Liver (tissue), 9 donors: ENCODE results near the gene LMOD1. TPM values are rescaled to one million over a fixed set of nuclear protein-coding genes. Genes with fewer than 3 reads are reported as not detected.

Experiments used
- DNase-seq: peaks from one replicate; pipeline ENCODE4 v3.0.0-alpha.2; 2017; ENCODE audit warnings: low spot score
- H3K27ac ChIP-seq, 2 donors: one replicate each; pipeline ENCODE4 v1.7.0; 2013; ENCODE audit warnings: inconsistent platforms in 2 of 2, low read length in 2 of 2, control low read depth in 1 of 2, low read depth in 1 of 2, mild to moderate bottlenecking in 1 of 2
- H3K27me3 ChIP-seq, 4 donors: one replicate each; pipeline versions ENCODE4 v1.6.1 to v1.7.0; 2013; ENCODE audit warnings: low read length in 3 of 4, inconsistent platforms in 1 of 4, mild to moderate bottlenecking in 1 of 4, moderate library complexity in 1 of 4; ENCODE audit not compliant: control insufficient read depth in 4 of 4, insufficient read depth in 4 of 4
- H3K36me3 ChIP-seq, 4 donors: one replicate each; pipeline versions ENCODE4 v1.6.1 to v1.7.0; 2013; ENCODE audit warnings: low read length in 3 of 4, mild to moderate bottlenecking in 3 of 4, low read depth in 1 of 4, moderate library complexity in 1 of 4; ENCODE audit not compliant: control insufficient read depth in 4 of 4, insufficient read depth in 3 of 4
- H3K4me1 ChIP-seq, 4 donors: one replicate each; pipeline versions ENCODE4 v1.6.1 to v1.7.0; 2013; ENCODE audit warnings: low read length in 3 of 4, mild to moderate bottlenecking in 3 of 4, moderate library complexity in 1 of 4; ENCODE audit not compliant: control insufficient read depth in 4 of 4, insufficient read depth in 4 of 4
- H3K4me3 ChIP-seq, 3 donors: one replicate each; pipeline versions ENCODE4 v1.6.1 to v1.7.0; 2013; ENCODE audit warnings: low read length in 3 of 3, control low read depth in 1 of 3, low read depth in 1 of 3, mild to moderate bottlenecking in 1 of 3
- H3K9ac ChIP-seq, 2 donors: one replicate each; pipeline ENCODE4 v1.7.0; 2013; ENCODE audit warnings: low read length in 2 of 2, mild to moderate bottlenecking in 2 of 2, moderate library complexity in 2 of 2, control low read depth in 1 of 2, low read depth in 1 of 2
- H3K9me3 ChIP-seq, 4 donors: one replicate each; pipeline versions ENCODE4 v1.6.1 to v1.7.0; 2013; ENCODE audit warnings: low read length in 3 of 4; ENCODE audit not compliant: control insufficient read depth in 4 of 4
- EGR1 ChIP-seq, 2 donors: IDR thresholded peaks; 2 replicates each; pipeline ENCODE4 v1.6.1; 2016 to 2018; ENCODE audit warnings: antibody characterized with exemption in 2 of 2, low read depth in 2 of 2
- FOXA1 ChIP-seq: IDR thresholded peaks from 2 replicates; pipeline ENCODE4 v1.6.1; 2016; ENCODE audit warnings: antibody characterized with exemption
- FOXA2 ChIP-seq: IDR thresholded peaks from 2 replicates; pipeline ENCODE4 v1.6.1; 2016; ENCODE audit warnings: antibody characterized with exemption
- GABPA ChIP-seq, 2 donors: IDR thresholded peaks in 1 of 2; conservative IDR thresholded peaks in 1 of 2; 2 replicates each; pipeline ENCODE4 v1.6.1; 2016; ENCODE audit warnings: antibody characterized with exemption in 2 of 2, mild to moderate bottlenecking in 1 of 2, moderate library complexity in 1 of 2
- HNF4A ChIP-seq, 2 donors: conservative IDR thresholded peaks; 2 replicates each; pipeline ENCODE4 v1.6.1; 2016; ENCODE audit warnings: antibody characterized with exemption in 2 of 2, mild to moderate bottlenecking in 2 of 2
- HNF4G ChIP-seq: IDR thresholded peaks from 2 replicates; pipeline ENCODE4 v1.6.1; 2016; ENCODE audit warnings: antibody characterized with exemption
- NR2F2 ChIP-seq: IDR thresholded peaks from 2 replicates; pipeline ENCODE4 v1.6.1; 2016; ENCODE audit warnings: antibody characterized with exemption
- RAD21 ChIP-seq, 2 donors: IDR thresholded peaks; 2 replicates each; pipeline ENCODE4 v1.6.1; 2016; ENCODE audit warnings: antibody characterized with exemption in 2 of 2, mild to moderate bottlenecking in 2 of 2
- RXRA ChIP-seq, 2 donors: IDR thresholded peaks; 2 replicates each; pipeline ENCODE4 v1.6.1; 2017 to 2018; ENCODE audit warnings: antibody characterized with exemption in 2 of 2, mild to moderate bottlenecking in 1 of 2
- SP1 ChIP-seq: IDR thresholded peaks from 2 replicates; pipeline ENCODE4 v1.6.1; 2018; ENCODE audit warnings: antibody characterized with exemption, mild to moderate bottlenecking
- TAF1 ChIP-seq: conservative IDR thresholded peaks from 2 replicates; pipeline ENCODE4 v1.6.1; 2016; ENCODE audit warnings: antibody characterized with exemption, mild to moderate bottlenecking
- WGBS: extraction: QIAGEN DNeasy Blood & Tissue Kit; methylation state at CpG from one replicate; pipeline ENCODE4 v1.1.7; 2013; 5-methylcytosine and 5-hydroxymethylcytosine counted together
- polyA plus RNA-seq, 2 donors: library from polyadenylated mRNA; stranded (reverse) in 1 of 2; unstranded in 1 of 2; fragments of 200-250 nt in 1 of 2; fragments of >200 nt in 1 of 2; fragmentation: Nextera tagmentation in 1 of 2; extraction: Ambion mirVana in 1 of 2; gene quantifications; one replicate each; pipeline versions ENCODE4 v1.2.1 to v1.2.3, GENCODE V29; 2013 to 2015
- total RNA-seq, 2 donors: library from RNA; depleted of rRNA; stranded (reverse); fragments of >200 nt; gene quantifications; one replicate each; pipeline ENCODE4 v1.2.3, GENCODE V29; 2014
- TF ChIP-seq, protein P1 (sequence below): IDR thresholded peaks from 2 replicates; pipeline ENCODE4 v1.6.1; 2016; ENCODE audit warnings: antibody characterized with exemption, mild to moderate bottlenecking
- TF ChIP-seq, protein P2 (sequence below): IDR thresholded peaks from 2 replicates; pipeline ENCODE4 v1.6.1; 2016; ENCODE audit warnings: antibody characterized with exemption
- TF ChIP-seq, protein P3 (sequence below): IDR thresholded peaks from 2 replicates; pipeline ENCODE4 v1.6.1; 2016; ENCODE audit warnings: antibody characterized with exemption
- TF ChIP-seq, protein P4 (sequence below): fragments of 150-350 bp; IDR thresholded peaks from 2 replicates; pipeline ENCODE4 v1.5.1; 2017; ENCODE audit warnings: improper control_type of control experiment, low read depth, low read length; ENCODE audit not compliant: missing input control
- donor health status: healthy.
- donor health status: healthy.
- donor health status: healthy.
- donor health status: healthy.
- donor health status: healthy.

LMOD1 gene
- total RNA-seq = 1 to 10 TPM in 1 of 2 donors, under 1 TPM in 1; 0.14 to 4.4 TPM
- polyA plus RNA-seq = 1 to 10 TPM in 1 of 2 donors, under 1 TPM in 1; 0.47 to 3.9 TPM

DNA sequence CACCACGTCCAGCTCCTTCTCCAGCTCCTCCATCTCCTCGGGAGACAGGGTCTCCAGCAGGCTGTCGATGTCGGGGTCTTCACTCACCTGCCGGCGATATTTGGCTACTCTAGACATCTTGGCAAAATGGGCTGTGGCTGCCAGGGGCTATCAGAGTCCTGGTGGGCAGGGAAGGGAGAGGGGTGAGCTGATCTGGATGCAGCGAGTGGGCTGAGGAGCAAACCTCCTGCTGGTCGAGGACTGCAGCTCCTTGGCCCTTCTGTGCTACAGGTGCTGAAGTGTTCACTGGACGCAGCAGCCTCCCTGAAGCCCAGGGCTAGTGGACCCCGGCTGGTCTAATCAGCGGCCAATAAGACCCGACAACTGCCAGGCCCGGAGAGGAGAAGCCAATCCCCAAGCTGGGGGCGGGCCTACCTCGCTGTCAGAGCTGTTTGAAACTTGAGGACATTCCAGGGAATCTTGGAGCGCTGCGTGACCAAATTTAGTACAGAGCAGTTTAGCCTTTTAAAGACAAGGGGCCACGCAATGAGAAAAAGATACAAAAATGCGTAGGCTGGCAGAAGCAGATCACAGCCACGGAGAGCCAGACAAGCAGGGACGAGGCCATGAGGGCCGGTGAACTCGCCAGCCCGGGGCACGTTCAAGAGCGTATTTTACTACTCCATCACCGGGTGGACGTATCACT is at the start of gene LMOD1:
Gene LMOD1 (minus strand): TSS at position 325 of the 685 bp plus-strand sequence. CDS start 208 bp downstream, at position 117.
- peaks cover 0 to 3% (median 1%) of the 10 kb centered on the region in 4 donors for H3K27me3 ChIP-seq
- H3K27ac ChIP-seq = peak within 1 kb of the TSS; percentile 12 to 27
- H3K9me3 ChIP-seq = no peaks in the 10 kb centered on the region
- peak; percentile 49 for DNase-seq
- H3K4me1 ChIP-seq = no peaks in the 10 kb centered on the region
- peak within 1 kb of the TSS in 1 of 2 donors; percentile 36 for H3K9ac ChIP-seq
- no peaks in the 10 kb centered on the region for H3K36me3 ChIP-seq
- TF ChIP-seq NR2F2 (peak; percentile 35), TAF1 (peak; percentile 69), SP1 (peak; percentile 26), RXRA (IDR thresholded peaks at IDR 0.05) (peak in 1 of 2 donors; percentile 11), HNF4G (no peak), GABPA (IDR thresholded peaks at IDR 0.05 in 1 of 2, conservative IDR thresholded peaks at IDR 0.05 in 1 of 2) (no peak), FOXA2 (no peak)
- TF ChIP-seq, protein P1, sequence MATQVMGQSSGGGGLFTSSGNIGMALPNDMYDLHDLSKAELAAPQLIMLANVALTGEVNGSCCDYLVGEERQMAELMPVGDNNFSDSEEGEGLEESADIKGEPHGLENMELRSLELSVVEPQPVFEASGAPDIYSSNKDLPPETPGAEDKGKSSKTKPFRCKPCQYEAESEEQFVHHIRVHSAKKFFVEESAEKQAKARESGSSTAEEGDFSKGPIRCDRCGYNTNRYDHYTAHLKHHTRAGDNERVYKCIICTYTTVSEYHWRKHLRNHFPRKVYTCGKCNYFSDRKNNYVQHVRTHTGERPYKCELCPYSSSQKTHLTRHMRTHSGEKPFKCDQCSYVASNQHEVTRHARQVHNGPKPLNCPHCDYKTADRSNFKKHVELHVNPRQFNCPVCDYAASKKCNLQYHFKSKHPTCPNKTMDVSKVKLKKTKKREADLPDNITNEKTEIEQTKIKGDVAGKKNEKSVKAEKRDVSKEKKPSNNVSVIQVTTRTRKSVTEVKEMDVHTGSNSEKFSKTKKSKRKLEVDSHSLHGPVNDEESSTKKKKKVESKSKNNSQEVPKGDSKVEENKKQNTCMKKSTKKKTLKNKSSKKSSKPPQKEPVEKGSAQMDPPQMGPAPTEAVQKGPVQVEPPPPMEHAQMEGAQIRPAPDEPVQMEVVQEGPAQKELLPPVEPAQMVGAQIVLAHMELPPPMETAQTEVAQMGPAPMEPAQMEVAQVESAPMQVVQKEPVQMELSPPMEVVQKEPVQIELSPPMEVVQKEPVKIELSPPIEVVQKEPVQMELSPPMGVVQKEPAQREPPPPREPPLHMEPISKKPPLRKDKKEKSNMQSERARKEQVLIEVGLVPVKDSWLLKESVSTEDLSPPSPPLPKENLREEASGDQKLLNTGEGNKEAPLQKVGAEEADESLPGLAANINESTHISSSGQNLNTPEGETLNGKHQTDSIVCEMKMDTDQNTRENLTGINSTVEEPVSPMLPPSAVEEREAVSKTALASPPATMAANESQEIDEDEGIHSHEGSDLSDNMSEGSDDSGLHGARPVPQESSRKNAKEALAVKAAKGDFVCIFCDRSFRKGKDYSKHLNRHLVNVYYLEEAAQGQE = peak; percentile 34
- 17% methylated on average over 28 of the region's 28 CpGs for WGBS
- peak within 1 kb of the TSS in 2 of 3 donors; percentile 25 to 39 for H3K4me3 ChIP-seq

DNA sequence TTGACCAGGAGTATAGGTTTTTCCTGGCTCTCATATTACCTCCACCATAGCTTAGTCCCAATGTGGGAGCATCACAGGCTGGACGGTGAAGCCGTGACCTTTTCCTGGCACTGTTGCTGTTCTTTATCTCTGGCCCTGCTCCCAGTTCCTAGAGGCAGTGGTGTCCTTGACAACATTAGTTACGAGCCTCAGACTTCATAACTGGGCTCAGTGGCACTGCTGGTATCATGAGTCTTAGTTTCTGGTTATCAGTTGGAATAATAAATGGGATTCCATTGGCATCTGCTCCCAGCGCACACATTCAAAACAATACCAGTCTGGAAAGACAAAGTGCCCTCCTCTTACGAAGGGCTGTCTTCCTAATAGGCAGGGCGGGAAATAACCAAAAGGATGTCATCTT is 44.1 kb upstream of the LMOD1 start:
- peaks cover 0 to 3% (median 0%) of the 10 kb centered on the region in 4 donors for H3K4me1 ChIP-seq
- H3K27ac ChIP-seq = no peak overlapping the region
- no peaks in the 10 kb centered on the region for H3K9me3 ChIP-seq
- DNase-seq = no peak
- WGBS = 54% methylated on average over 6 of the region's 6 CpGs
- no peaks in the 10 kb centered on the region for H3K27me3 ChIP-seq
- H3K4me3 ChIP-seq = no peak overlapping the region
- no peak overlapping the region for H3K9ac ChIP-seq
- H3K36me3 ChIP-seq = peaks cover 0 to 43% (median 13%) of the 10 kb centered on the region in 4 donors
- TF ChIP-seq FOXA2 = no peak
- TF ChIP-seq EGR1 (IDR thresholded peaks at IDR 0.05; ENCODE audit: low read depth in 2 of 2) = no peak
- TF ChIP-seq, protein P2, sequence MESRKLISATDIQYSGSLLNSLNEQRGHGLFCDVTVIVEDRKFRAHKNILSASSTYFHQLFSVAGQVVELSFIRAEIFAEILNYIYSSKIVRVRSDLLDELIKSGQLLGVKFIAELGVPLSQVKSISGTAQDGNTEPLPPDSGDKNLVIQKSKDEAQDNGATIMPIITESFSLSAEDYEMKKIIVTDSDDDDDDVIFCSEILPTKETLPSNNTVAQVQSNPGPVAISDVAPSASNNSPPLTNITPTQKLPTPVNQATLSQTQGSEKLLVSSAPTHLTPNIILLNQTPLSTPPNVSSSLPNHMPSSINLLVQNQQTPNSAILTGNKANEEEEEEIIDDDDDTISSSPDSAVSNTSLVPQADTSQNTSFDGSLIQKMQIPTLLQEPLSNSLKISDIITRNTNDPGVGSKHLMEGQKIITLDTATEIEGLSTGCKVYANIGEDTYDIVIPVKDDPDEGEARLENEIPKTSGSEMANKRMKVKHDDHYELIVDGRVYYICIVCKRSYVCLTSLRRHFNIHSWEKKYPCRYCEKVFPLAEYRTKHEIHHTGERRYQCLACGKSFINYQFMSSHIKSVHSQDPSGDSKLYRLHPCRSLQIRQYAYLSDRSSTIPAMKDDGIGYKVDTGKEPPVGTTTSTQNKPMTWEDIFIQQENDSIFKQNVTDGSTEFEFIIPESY = no peak
- TF ChIP-seq RXRA (IDR thresholded peaks at IDR 0.05) = peak; percentile 31 to 36
- no peak for TF ChIP-seq RAD21 (IDR thresholded peaks at IDR 0.05)
- TF ChIP-seq TAF1 = no peak
- peak; percentile 23 for TF ChIP-seq NR2F2
- no peak for TF ChIP-seq HNF4A (conservative IDR thresholded peaks at IDR 0.05)
- no peak for TF ChIP-seq HNF4G
- TF ChIP-seq, protein P3, sequence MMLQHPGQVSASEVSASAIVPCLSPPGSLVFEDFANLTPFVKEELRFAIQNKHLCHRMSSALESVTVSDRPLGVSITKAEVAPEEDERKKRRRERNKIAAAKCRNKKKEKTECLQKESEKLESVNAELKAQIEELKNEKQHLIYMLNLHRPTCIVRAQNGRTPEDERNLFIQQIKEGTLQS = no peak
- TF ChIP-seq FOXA1 = no peak
- no peak for TF ChIP-seq SP1
- no peak for TF ChIP-seq GABPA (IDR thresholded peaks at IDR 0.05 in 1 of 2, conservative IDR thresholded peaks at IDR 0.05 in 1 of 2)
- TF ChIP-seq, protein P4, sequence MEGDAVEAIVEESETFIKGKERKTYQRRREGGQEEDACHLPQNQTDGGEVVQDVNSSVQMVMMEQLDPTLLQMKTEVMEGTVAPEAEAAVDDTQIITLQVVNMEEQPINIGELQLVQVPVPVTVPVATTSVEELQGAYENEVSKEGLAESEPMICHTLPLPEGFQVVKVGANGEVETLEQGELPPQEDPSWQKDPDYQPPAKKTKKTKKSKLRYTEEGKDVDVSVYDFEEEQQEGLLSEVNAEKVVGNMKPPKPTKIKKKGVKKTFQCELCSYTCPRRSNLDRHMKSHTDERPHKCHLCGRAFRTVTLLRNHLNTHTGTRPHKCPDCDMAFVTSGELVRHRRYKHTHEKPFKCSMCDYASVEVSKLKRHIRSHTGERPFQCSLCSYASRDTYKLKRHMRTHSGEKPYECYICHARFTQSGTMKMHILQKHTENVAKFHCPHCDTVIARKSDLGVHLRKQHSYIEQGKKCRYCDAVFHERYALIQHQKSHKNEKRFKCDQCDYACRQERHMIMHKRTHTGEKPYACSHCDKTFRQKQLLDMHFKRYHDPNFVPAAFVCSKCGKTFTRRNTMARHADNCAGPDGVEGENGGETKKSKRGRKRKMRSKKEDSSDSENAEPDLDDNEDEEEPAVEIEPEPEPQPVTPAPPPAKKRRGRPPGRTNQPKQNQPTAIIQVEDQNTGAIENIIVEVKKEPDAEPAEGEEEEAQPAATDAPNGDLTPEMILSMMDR = no peak
